Liver (tissue), 3 donors: ENCODE results near the gene MYO1H.

Source experiments
- EGR1 ChIP-seq, 2 donors: IDR thresholded peaks; 2 replicates each; pipeline ENCODE4 v1.6.1; 2016 to 2018; ENCODE audit warnings: antibody characterized with exemption in 2 of 2, low read depth in 2 of 2
- FOXA1 ChIP-seq: IDR thresholded peaks from 2 replicates; pipeline ENCODE4 v1.6.1; 2016; ENCODE audit warnings: antibody characterized with exemption
- GABPA ChIP-seq, 2 donors: IDR thresholded peaks in 1 of 2; conservative IDR thresholded peaks in 1 of 2; 2 replicates each; pipeline ENCODE4 v1.6.1; 2016; ENCODE audit warnings: antibody characterized with exemption in 2 of 2, mild to moderate bottlenecking in 1 of 2, moderate library complexity in 1 of 2
- HNF4A ChIP-seq, 2 donors: conservative IDR thresholded peaks; 2 replicates each; pipeline ENCODE4 v1.6.1; 2016; ENCODE audit warnings: antibody characterized with exemption in 2 of 2, mild to moderate bottlenecking in 2 of 2
- RAD21 ChIP-seq, 2 donors: IDR thresholded peaks; 2 replicates each; pipeline ENCODE4 v1.6.1; 2016; ENCODE audit warnings: antibody characterized with exemption in 2 of 2, mild to moderate bottlenecking in 2 of 2
- REST ChIP-seq: IDR thresholded peaks from 2 replicates; pipeline ENCODE4 v1.6.1; 2016; ENCODE audit warnings: antibody characterized with exemption, mild to moderate bottlenecking
- RXRA ChIP-seq, 2 donors: IDR thresholded peaks; 2 replicates each; pipeline ENCODE4 v1.6.1; 2017 to 2018; ENCODE audit warnings: antibody characterized with exemption in 2 of 2, mild to moderate bottlenecking in 1 of 2
- TAF1 ChIP-seq: conservative IDR thresholded peaks from 2 replicates; pipeline ENCODE4 v1.6.1; 2016; ENCODE audit warnings: antibody characterized with exemption, mild to moderate bottlenecking
- TF ChIP-seq, protein P1 (sequence below): fragments of 150-350 bp; IDR thresholded peaks from 2 replicates; pipeline ENCODE4 v1.5.1; 2017; ENCODE audit warnings: improper control_type of control experiment, low read depth, low read length; ENCODE audit not compliant: missing input control
- TF ChIP-seq, protein P2 (sequence below): IDR thresholded peaks from 2 replicates; pipeline ENCODE4 v1.6.1; 2016; ENCODE audit warnings: antibody characterized with exemption
- donor health status: healthy.
- donor health status: healthy.

DNA sequence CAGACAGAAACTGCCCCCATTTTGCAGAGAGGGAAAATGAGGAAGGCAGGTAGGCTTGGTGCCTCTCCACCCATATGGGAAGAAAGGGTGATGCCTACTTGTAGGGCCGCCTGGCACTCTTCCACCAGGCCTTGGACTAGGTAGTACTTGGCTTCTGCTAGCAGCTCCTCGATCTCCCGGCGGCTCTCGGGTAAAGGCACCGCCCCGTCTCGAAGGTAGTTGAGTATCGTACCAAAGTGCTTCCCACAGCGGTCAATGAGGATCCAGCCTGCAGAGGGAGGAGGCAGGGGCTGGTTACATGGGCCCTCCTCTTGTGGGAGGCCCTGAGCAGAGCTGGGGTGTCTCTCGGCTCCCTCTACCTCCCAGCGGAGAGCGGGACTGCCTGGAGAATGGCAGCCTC lies 112.8 kb downstream of the MYO1H start:
- TF ChIP-seq GABPA (IDR thresholded peaks at IDR 0.05 in 1 of 2, conservative IDR thresholded peaks at IDR 0.05 in 1 of 2) (no peak), RAD21 (IDR thresholded peaks at IDR 0.05) (no peak), REST (no peak), FOXA1 (no peak), HNF4A (conservative IDR thresholded peaks at IDR 0.05) (no peak), RXRA (IDR thresholded peaks at IDR 0.05) (no peak), TAF1 (no peak), EGR1 (IDR thresholded peaks at IDR 0.05; ENCODE audit: low read depth in 2 of 2) (no peak)
- TF ChIP-seq, protein P1, sequence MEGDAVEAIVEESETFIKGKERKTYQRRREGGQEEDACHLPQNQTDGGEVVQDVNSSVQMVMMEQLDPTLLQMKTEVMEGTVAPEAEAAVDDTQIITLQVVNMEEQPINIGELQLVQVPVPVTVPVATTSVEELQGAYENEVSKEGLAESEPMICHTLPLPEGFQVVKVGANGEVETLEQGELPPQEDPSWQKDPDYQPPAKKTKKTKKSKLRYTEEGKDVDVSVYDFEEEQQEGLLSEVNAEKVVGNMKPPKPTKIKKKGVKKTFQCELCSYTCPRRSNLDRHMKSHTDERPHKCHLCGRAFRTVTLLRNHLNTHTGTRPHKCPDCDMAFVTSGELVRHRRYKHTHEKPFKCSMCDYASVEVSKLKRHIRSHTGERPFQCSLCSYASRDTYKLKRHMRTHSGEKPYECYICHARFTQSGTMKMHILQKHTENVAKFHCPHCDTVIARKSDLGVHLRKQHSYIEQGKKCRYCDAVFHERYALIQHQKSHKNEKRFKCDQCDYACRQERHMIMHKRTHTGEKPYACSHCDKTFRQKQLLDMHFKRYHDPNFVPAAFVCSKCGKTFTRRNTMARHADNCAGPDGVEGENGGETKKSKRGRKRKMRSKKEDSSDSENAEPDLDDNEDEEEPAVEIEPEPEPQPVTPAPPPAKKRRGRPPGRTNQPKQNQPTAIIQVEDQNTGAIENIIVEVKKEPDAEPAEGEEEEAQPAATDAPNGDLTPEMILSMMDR = no peak
- TF ChIP-seq, protein P2, sequence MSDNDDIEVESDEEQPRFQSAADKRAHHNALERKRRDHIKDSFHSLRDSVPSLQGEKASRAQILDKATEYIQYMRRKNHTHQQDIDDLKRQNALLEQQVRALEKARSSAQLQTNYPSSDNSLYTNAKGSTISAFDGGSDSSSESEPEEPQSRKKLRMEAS = no peak
